K562 (cell line): ENCODE measurements around the gene IRX6. TPM values are rescaled to one million over a fixed set of nuclear protein-coding genes. Genes with fewer than 3 reads are reported as not detected.

ENCODE experiments used
- CREM ChIP-seq: IDR thresholded peaks from 2 replicates; pipeline ENCODE4 v1.6.1; 2014; ENCODE audit warnings: antibody characterized with exemption, low read depth
- DMBX1 ChIP-seq: fragments of 250-450 bp; sonication (Bioruptor Pico); IDR thresholded peaks from 2 replicates; pipeline ENCODE4 v1.8.0; 2022; ENCODE audit warnings: inconsistent platforms, mild to moderate bottlenecking, moderate library complexity, borderline replicate concordance
- FOXA1 ChIP-seq: fragments of 450-650 bp; IDR thresholded peaks from 2 replicates; pipeline ENCODE4 v1.6.1; 2016; ENCODE audit warnings: mild to moderate bottlenecking, borderline replicate concordance
- GTF2F1 ChIP-seq: IDR thresholded peaks from 2 replicates; pipeline ENCODE4 v1.6.1; 2011; ENCODE audit warnings: low read depth, low read length, improper control_type of control experiment
- HDAC1 ChIP-seq, 2 experiments: fragments of 450-650 bp; IDR thresholded peaks; 2 replicates each; pipeline ENCODE4 v1.6.1; 2016 to 2017; ENCODE audit warnings: inconsistent platforms in 1 of 2, mild to moderate bottlenecking in 1 of 2, moderate library complexity in 1 of 2
- MTA1 ChIP-seq: fragments of 450-650 bp; IDR thresholded peaks from 2 replicates; pipeline ENCODE4 v1.6.1; 2017; ENCODE audit warnings: borderline replicate concordance
- SAFB ChIP-seq: fragments of 200-400 bp; formaldehyde crosslinking; IDR thresholded peaks from 2 replicates; pipeline ENCODE4 v1.6.1; 2017; ENCODE audit warnings: low read depth, low read length, borderline replicate concordance
- STAG1 ChIP-seq: sonication (generic); formaldehyde crosslinking; IDR thresholded peaks from 2 replicates; pipeline ENCODE4 v1.5.0; 2020; ENCODE audit warnings: missing genetic modification reagents, borderline replicate concordance
- THRA ChIP-seq: fragments of 450-650 bp; IDR thresholded peaks from 2 replicates; pipeline ENCODE4 v1.6.1; 2017; ENCODE audit warnings: mild to moderate bottlenecking, moderate library complexity
- TOE1 ChIP-seq, 2 experiments: fragments of 450-650 bp in 1 of 2; sonication (generic) in 1 of 2; formaldehyde crosslinking in 1 of 2; IDR thresholded peaks; 2 replicates each; pipeline versions ENCODE4 v1.7.1 to v1.8.0; 2016 to 2022; ENCODE audit warnings: borderline replicate concordance in 2 of 2, mild to moderate bottlenecking in 2 of 2, antibody characterized with exemption in 1 of 2, inconsistent platforms in 1 of 2, low read depth in 1 of 2, missing genetic modification reagents in 1 of 2, moderate library complexity in 1 of 2
- ZBED1 ChIP-seq: IDR thresholded peaks from 2 replicates; pipeline ENCODE4 v1.6.1; 2014
- ZNF583 ChIP-seq: fragments of 250-450 bp; sonication (Bioruptor Pico); IDR thresholded peaks from 2 replicates; pipeline ENCODE4 v1.4.0; 2020
- ZNF76 ChIP-seq: fragments of 250-450 bp; sonication (Bioruptor Pico); IDR thresholded peaks from 2 replicates; pipeline ENCODE4 v1.4.0; 2020; ENCODE audit warnings: mild to moderate bottlenecking, moderate library complexity, borderline replicate concordance
- ZNF764 ChIP-seq: fragments of 250-450 bp; sonication (Bioruptor Pico); IDR thresholded peaks from 2 replicates; pipeline ENCODE4 v1.4.0; 2020; ENCODE audit warnings: low read depth, mild to moderate bottlenecking, moderate library complexity
- polyA plus RNA-seq, 8 experiments: library from polyadenylated mRNA; depleted of rRNA in 4 of 8; stranded (reverse) in 5 of 8; unstranded in 3 of 8; fragments of >200 nt; fragmentation: Nextera tagmentation in 2 of 8; fragmentation: Illumina TruSeq in 1 of 8; extraction: Ambion mirVana in 2 of 8; extraction: Trizol in 1 of 8; gene quantifications; 2 replicates each; pipeline versions ENCODE4 v1.2.1 to v1.2.3, GENCODE V29; 2011 to 2014; ENCODE audit warnings: inconsistent platforms in 1 of 8, missing spikeins in 1 of 8
- total RNA-seq, 7 experiments: library from RNA; depleted of rRNA in 6 of 7; stranded (reverse); fragments of >200 nt in 6 of 7; fragmentation: Illumina TruSeq in 2 of 7; extraction: Trizol in 2 of 7; gene quantifications; 2 replicates each; pipeline versions ENCODE4 v1.2.1 to v1.2.3, GENCODE V29; 2011 to 2021; ENCODE audit warnings: low replicate concordance in 1 of 7
- TF ChIP-seq, protein P1 (sequence below): fragments of 200-800 bp; sonication (Bioruptor generic); IDR thresholded peaks from 2 replicates; pipeline ENCODE4 v1.6.1; 2016; ENCODE audit warnings: missing genetic modification characterization, missing compliant biosample characterization
- TF ChIP-seq, protein P2 (sequence below): fragments of 450-650 bp; formaldehyde crosslinking; IDR thresholded peaks from 2 replicates; pipeline ENCODE4 v1.4.0; 2020; ENCODE audit warnings: mild to moderate bottlenecking, moderate library complexity
- TF ChIP-seq, protein P3 (sequence below): fragments of 250-450 bp; sonication (Bioruptor Pico); IDR thresholded peaks from 2 replicates; pipeline ENCODE4 v1.5.0; 2022; ENCODE audit warnings: mild to moderate bottlenecking

Gene IRX6
- total and polyA plus RNA-seq, 9 of the 15 experiments (the other 6 are each of a cell fraction or from before 2014, with no cell fraction given), result 0.07 to 0.29 (median 0.14) TPM; not detected in 4

DNA sequence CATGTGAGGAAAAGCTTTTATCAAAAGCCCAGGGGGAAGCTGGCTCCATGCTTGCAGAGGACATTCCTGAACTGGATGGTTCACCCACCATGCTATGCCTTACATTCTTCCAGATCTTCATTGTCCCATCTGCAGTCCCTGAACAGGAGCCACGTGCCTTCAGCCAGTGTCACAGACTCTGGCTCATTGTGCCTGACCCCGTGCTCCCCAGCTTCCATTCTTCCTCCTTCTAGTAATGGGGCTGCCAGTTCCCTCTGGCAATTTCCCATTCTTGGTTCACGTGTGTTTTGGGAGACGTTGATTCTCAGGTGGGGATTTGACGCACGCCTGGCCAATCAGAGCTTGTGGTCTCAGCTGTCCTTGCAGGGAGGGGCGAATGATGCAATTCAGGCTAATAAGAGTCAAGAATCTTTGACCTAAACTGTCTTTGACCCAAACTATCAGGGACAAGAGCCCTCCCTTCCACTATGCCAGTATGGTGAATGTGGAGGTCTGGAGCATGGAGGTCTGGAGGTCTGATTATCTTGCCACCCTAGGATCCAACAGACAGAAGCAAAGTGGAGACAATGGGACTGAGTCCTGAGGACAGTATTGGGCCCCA lies 52.7 kb downstream of the IRX6 start (continued):
- TF ChIP-seq, protein P1, sequence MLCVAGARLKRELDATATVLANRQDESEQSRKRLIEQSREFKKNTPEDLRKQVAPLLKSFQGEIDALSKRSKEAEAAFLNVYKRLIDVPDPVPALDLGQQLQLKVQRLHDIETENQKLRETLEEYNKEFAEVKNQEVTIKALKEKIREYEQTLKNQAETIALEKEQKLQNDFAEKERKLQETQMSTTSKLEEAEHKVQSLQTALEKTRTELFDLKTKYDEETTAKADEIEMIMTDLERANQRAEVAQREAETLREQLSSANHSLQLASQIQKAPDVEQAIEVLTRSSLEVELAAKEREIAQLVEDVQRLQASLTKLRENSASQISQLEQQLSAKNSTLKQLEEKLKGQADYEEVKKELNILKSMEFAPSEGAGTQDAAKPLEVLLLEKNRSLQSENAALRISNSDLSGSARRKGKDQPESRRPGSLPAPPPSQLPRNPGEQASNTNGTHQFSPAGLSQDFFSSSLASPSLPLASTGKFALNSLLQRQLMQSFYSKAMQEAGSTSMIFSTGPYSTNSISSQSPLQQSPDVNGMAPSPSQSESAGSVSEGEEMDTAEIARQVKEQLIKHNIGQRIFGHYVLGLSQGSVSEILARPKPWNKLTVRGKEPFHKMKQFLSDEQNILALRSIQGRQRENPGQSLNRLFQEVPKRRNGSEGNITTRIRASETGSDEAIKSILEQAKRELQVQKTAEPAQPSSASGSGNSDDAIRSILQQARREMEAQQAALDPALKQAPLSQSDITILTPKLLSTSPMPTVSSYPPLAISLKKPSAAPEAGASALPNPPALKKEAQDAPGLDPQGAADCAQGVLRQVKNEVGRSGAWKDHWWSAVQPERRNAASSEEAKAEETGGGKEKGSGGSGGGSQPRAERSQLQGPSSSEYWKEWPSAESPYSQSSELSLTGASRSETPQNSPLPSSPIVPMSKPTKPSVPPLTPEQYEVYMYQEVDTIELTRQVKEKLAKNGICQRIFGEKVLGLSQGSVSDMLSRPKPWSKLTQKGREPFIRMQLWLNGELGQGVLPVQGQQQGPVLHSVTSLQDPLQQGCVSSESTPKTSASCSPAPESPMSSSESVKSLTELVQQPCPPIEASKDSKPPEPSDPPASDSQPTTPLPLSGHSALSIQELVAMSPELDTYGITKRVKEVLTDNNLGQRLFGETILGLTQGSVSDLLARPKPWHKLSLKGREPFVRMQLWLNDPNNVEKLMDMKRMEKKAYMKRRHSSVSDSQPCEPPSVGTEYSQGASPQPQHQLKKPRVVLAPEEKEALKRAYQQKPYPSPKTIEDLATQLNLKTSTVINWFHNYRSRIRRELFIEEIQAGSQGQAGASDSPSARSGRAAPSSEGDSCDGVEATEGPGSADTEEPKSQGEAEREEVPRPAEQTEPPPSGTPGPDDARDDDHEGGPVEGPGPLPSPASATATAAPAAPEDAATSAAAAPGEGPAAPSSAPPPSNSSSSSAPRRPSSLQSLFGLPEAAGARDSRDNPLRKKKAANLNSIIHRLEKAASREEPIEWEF, result no peak
- TF ChIP-seq ZNF76 (CRISPR knock-in tag) (0 out of 2 replicates have a peak, but pooled peaks have one; percentile 34), ZNF583 (peak; percentile 71; the same call in 1 of the 2 replicates), CREM (no peak), MTA1 (no peak), ZNF764 (no peak), HDAC1 (IDR thresholded peaks at IDR 0.05) (no peak), TOE1 (IDR thresholded peaks at IDR 0.05; ENCODE audit: borderline replicate concordance) (no peak), TOE1 (CRISPR knock-in tag; IDR thresholded peaks at IDR 0.05; ENCODE audit: borderline replicate concordance, low read depth) (no peak), ZBED1 (no peak), FOXA1 (no peak), GTF2F1 (no peak), STAG1 (CRISPR knock-in tag) (no peak), SAFB (no peak), DMBX1 (CRISPR knock-in tag) (no peak), THRA (no peak)
- TF ChIP-seq, protein P2, sequence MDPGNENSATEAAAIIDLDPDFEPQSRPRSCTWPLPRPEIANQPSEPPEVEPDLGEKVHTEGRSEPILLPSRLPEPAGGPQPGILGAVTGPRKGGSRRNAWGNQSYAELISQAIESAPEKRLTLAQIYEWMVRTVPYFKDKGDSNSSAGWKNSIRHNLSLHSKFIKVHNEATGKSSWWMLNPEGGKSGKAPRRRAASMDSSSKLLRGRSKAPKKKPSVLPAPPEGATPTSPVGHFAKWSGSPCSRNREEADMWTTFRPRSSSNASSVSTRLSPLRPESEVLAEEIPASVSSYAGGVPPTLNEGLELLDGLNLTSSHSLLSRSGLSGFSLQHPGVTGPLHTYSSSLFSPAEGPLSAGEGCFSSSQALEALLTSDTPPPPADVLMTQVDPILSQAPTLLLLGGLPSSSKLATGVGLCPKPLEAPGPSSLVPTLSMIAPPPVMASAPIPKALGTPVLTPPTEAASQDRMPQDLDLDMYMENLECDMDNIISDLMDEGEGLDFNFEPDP (CRISPR knock-in tag), result no peak
- TF ChIP-seq, protein P3, sequence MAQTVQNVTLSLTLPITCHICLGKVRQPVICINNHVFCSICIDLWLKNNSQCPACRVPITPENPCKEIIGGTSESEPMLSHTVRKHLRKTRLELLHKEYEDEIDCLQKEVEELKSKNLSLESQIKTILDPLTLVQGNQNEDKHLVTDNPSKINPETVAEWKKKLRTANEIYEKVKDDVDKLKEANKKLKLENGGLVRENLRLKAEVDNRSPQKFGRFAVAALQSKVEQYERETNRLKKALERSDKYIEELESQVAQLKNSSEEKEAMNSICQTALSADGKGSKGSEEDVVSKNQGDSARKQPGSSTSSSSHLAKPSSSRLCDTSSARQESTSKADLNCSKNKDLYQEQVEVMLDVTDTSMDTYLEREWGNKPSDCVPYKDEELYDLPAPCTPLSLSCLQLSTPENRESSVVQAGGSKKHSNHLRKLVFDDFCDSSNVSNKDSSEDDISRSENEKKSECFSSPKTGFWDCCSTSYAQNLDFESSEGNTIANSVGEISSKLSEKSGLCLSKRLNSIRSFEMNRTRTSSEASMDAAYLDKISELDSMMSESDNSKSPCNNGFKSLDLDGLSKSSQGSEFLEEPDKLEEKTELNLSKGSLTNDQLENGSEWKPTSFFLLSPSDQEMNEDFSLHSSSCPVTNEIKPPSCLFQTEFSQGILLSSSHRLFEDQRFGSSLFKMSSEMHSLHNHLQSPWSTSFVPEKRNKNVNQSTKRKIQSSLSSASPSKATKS, result no peak
